Activated T-helper 9 cell treated with anti-CD3 and anti-CD28 coated beads, Interleukin-2, amount 50 U/mL, for 16 hours (primary cell): ENCODE measurements around the gene CHN1.

Source experiments
- DNase-seq: peaks from one replicate; pipeline ENCODE4 v3.0.0-alpha.2; 2020; ENCODE audit warnings: low read depth

Gene CHN1

GRCh38 chr2:174873471-174873870 is 131.7 kb downstream of the CHN1 start:
- no peak for DNase-seq

DNA sequence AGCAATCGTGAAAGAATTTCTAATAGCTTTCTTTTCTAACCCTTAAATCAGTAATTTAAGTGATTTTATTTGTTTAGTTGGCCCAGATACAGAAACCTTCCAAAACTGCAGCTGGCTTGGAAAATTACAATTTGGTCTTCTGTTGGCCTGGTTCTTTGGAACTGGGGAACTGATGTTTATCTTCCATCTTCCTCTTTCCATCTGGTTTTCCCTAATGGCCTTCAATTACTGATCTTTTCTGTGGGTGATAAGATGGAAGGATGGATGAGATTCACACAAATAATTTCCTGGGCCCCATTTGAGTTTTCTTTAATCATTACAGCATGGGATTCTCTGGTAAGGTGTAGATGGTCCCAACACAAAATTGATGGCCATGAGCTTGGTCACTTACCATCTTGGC is 134.4 kb downstream of the CHN1 start:
- DNase-seq = no peak

- DNase-seq = no peak
Measured at GRCh38 chr2:174868878-174869277, 136.3 kb downstream of the CHN1 start.

GRCh38 chr2:174866421-174866820 is 138.8 kb downstream of the CHN1 start:
- DNase-seq = no peak

- DNase-seq = no peak
Measured at GRCh38 chr2:174863183-174863582, 142.0 kb downstream of the CHN1 start.

GRCh38 chr2:174859563-174860169 is 145.5 kb downstream of the CHN1 start:
- no peak for DNase-seq

DNA sequence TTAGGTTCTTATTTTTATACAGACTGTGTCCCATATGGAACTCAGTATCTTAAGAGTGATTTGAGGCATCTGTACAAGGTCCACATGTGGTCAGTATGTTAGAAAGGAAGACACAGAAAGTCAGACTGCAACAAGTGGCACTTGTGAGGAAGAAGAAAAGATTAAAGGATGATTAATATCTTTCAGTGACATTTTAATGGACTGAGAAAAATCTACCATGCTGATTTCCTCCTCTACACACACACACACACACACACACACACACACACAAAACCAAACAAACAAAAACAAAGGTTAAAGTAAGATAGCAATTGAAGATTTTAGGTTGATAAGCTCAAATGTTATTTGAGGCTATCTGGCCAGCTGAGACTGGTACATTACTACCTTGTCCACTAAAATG is 146.4 kb downstream of the CHN1 start:
- no peak for DNase-seq

DNA sequence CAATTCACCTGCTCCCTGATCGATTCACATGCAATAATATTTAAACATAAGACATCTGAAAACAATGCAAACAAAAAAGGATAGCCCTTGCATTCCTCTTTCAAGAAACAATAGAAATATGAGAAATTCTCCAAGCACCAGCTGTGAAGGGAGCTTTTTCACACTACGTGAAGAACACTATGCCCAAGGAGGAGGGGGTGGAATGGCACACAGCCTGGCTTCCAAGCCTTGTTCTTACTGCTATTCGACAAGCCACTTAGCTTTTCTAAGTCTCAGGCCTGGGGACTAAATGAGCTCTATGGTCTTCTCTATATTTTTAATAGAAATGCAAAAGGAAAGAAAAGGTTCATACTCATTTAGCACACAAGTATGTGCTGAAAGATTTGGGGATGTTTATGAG is 148.7 kb downstream of the CHN1 start:
- no peak for DNase-seq

DNA sequence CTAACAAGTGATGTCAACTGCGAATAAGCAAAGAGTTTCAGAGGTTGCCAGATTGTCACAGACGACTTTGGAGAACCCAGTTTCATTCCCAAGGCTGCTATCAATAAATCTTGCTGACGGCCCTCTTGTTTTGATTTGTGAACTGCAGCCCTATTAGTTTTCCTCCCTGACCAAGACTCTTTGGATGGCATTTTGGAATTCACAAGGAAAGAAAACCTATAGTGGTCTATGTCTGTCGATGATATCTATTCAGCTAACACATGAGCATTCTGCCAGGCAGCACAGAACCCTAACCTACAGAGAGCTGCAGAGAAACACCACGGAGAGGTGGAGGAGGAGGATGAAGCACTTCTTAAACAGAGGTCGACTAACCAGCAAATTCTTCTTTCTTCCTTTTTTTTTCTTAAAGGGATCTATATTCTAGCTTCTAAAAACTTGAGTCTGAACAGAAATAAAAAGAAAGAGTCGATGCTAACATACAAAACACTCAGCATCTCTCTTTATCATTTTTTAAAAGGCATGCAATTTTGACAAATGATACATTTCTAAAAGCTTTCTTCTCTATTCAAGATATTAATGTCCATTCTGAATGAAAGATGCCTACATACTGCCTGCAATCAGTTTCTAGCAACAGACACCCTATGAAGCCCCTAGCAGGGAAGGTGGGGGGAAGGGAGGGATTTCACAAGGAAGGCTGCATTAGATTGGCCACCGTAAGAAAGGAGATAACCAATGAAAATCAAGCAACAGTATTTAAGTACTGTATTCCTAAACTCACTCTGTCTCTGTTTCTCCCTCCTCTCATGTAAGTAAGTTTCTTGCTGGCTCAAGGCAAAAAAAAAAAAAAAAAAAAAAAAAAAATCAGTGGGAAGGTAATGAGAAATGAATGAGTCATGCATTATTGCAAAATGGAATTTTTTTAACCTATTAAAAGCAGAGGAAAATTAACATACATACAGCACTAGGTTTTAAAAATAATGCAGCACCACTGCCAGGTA is 157.9 kb downstream of the CHN1 start:
- DNase-seq = no peak

GRCh38 chr2:174846218-174846617 is 159.0 kb downstream of the CHN1 start:
- no peak for DNase-seq

GRCh38 chr2:174844295-174844708 is 160.9 kb downstream of the CHN1 start:
- no peak for DNase-seq

- DNase-seq = no peak
Measured at GRCh38 chr2:174842496-174842895, 162.7 kb downstream of the CHN1 start.

GRCh38 chr2:174841936-174842335 is 163.2 kb downstream of the CHN1 start:
- no peak for DNase-seq

DNA sequence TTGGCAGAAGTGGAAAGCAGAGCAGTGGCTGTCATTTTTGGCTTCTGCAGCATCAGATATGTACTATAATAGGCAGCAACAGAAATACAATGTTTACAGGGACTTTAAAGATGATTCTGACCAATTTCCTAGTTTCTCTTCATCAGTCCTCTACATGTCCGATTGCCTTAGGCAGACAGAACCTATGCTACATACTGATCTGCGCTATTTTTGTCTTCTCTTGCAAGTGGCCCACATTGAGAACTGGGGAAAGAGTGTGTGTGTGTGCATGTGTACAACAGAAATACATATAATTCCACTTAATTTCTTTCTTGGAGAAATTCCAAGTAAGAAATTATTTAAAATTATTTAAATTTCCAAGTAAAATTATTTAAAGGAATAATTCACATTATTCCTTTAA is 163.8 kb downstream of the CHN1 start:
- no peak for DNase-seq

- no peak for DNase-seq
Measured at GRCh38 chr2:174840436-174840835, 164.7 kb downstream of the CHN1 start.

GRCh38 chr2:174839662-174840061 is 165.5 kb downstream of the CHN1 start:
- no peak for DNase-seq

GRCh38 chr2:174836995-174837390 is 168.2 kb downstream of the CHN1 start:
- no peak for DNase-seq

DNA sequence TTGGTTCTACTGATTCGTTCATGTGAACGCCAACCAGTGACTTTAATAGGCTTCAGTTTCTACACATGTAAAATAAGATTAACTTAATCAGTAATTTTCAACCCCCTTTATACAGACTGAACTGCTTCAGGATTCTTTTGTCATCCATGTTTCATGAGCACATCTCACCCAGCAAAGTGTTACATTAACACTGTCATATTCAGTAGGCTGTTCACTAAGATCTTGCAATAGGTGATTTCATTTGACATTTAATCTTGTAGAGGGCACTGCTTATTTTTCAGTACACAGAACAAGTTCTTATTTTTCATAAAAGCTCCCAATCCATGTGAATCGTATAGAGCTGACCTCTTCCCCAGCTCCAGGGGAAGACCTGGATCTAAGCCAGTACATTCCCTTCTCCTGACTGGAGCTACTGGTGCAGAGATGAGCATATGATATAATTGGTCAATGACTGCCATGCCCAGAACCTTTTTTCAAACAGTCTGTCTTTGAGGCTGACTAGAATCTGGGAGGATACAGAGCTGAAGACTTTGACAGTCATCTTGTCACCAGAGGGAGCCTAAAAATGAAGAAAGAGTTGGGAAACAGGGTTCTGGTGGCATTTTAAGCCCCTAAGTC is 168.7 kb downstream of the CHN1 start:
- no peak for DNase-seq

DNA sequence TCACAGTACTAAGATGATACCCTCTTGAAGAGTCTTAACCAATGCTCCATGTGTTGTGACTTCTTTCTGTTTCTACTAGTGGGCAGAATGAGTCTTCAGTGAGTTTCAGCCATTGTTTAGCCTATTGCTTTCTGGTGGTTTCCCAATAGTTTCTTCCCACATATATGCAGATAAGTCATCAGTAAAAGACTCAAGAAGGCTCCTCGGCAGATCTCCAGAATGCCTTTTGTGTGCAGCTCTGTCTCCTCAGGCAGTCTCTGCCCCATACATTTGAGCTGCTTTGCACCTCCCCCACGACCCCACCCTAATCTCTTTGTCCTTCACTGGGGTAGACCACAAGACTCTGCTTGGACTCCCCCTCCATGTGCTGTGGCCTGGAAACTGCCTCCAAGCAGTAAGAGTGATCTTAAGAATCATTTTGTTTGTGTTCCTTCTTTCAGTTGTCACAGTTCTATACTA is 169.4 kb downstream of the CHN1 start:
- DNase-seq = peak; percentile 11

DNA sequence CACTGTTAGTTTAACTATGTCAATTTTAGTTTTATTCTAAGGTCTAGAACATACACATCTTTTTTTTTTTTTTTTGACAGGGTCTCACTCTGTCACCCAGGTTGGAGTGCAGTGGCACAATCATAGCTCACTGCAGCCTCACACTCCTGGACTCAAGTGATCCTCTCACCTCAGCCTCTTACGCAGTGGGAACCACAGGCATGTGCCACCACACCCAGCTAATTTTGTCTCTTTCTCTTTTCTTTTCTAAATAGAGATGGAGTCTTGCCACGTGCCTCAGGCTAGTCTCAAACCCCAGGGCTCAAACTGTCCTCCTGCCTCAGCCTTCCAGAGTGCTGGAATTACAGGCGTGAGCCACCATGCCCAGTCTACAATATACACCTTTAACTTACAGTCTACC is 171.4 kb downstream of the CHN1 start:
- no peak for DNase-seq

DNA sequence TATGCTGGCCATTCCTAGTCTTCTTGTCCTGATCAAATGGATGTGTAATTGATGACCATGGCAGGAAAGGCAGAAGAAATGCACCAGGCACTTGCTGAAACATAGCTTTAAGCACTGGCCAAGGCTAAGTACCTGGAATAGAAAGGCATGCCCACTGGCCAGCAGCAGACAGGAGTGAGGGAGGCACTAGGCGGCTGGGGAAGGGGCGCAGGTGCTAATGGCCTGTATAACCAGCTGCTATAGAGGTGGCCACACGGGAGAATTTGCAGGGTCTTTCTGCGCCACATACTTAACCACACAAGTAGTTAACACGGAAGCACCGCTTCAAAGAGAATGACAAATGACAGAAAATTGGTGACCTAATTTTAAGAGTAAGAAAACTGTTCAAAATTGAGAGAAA is 174.6 kb downstream of the CHN1 start:
- no peak for DNase-seq

DNA sequence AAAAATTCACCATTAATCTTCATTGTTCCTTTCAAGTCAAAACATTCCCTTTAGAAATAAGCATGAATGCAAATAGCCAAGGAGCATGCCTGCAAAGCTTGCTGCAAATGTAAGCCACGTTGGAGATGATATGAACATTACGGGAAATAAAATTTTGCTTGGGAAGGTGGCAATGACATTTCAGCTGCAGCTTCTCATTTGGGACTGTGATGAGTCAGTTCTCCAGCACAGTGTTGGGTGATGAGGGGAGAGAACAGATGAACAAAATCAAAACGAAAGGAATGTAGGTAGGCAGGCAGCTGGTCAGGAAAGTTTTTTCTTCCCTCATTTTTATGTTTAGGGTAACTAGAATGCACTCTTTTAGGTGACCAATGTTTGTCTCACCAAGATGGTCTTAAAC is 175.6 kb downstream of the CHN1 start:
- DNase-seq = no peak
